Gastrocnemius medialis (tissue), 4 donors: ENCODE measurements around the gene IL20RB. TPM values are rescaled to one million over a fixed set of nuclear protein-coding genes. Genes with fewer than 3 reads are reported as not detected.
A peak's percentile ranks its signal among the peaks of the same experiment; 100 is the strongest.

Experiments
- ATAC-seq, 2 donors: fragments of 150-250 bp; one replicate each; pipeline ENCODE4 v1.9.1; 2016
- DNase-seq, 2 donors: peaks; one replicate each; pipeline ENCODE4 v3.0.0-alpha.2; 2019
- H3K27ac ChIP-seq, 4 donors: fragments of 200-600 bp; sonication (generic); 1 replicate in 1 of 4; 2 replicates in 3 of 4; pipeline ENCODE4 v1.5.1; 2016 to 2018; ENCODE audit warnings: mild to moderate bottlenecking in 2 of 4, moderate library complexity in 1 of 4
- H3K27me3 ChIP-seq, 3 donors: fragments of 200-600 bp; sonication (generic) in 2 of 3; 1 replicate in 1 of 3; 2 replicates in 2 of 3; pipeline versions ENCODE4 v1.5.1 to v1.6.0; 2016 to 2019; ENCODE audit warnings: mild to moderate bottlenecking in 1 of 3, moderate library complexity in 1 of 3
- H3K36me3 ChIP-seq, 2 donors: fragments of 200-600 bp; sonication (generic) in 1 of 2; one replicate each; pipeline ENCODE4 v1.5.1; 2017 to 2018
- H3K4me1 ChIP-seq, 2 donors: fragments of 200-600 bp; sonication (generic) in 1 of 2; one replicate each; pipeline ENCODE4 v1.5.1; 2016 to 2017; ENCODE audit warnings: mild to moderate bottlenecking in 2 of 2
- H3K4me3 ChIP-seq, 4 donors: fragments of 200-600 bp; sonication (generic) in 3 of 4; 1 replicate in 1 of 4; 2 replicates in 3 of 4; pipeline ENCODE4 v1.5.1; 2016 to 2019; ENCODE audit warnings: mild to moderate bottlenecking in 2 of 4
- H3K9me3 ChIP-seq, 3 donors: fragments of 200-600 bp; sonication (generic) in 2 of 3; 1 replicate in 1 of 3; 2 replicates in 2 of 3; pipeline ENCODE4 v1.5.1; 2016 to 2019
- CTCF ChIP-seq, 5 experiments: fragments of 450-650 bp in 3 of 5; fragments of 200-600 bp in 2 of 5; sonication (generic) in 2 of 5; IDR thresholded peaks in 4 of 5; conservative IDR thresholded peaks in 1 of 5; 1 replicate in 4 of 5; 2 replicates in 1 of 5; pipeline ENCODE4 v1.5.1; 2016 to 2019; ENCODE audit warnings: antibody characterized with exemption in 5 of 5, mild to moderate bottlenecking in 3 of 5, moderate library complexity in 3 of 5
- POLR2A ChIP-seq, 2 donors: fragments of 450-650 bp; IDR thresholded peaks; one replicate each; pipeline ENCODE4 v1.6.1; 2017; ENCODE audit warnings: antibody characterized with exemption in 2 of 2, mild to moderate bottlenecking in 2 of 2, moderate library complexity in 2 of 2
- in situ Hi-C, 4 donors: fragments of 200-750 bp; cut with MboI; loops; one replicate each; pipeline versions ENCODE4 v1.15.0 to v1.8.0; 2017; ENCODE audit warnings: low sequenced_read_pairs in 4 of 4
- intact Hi-C: fragments of 100-400 bp; cut with DNase I; formaldehyde crosslinking; loops from one replicate; pipeline ENCODE4 v1.15.1; 2023; ENCODE audit warnings: low total_unique reads
- total RNA-seq, 4 donors: library from RNA; depleted of rRNA; stranded (reverse); fragments of >200 nt; gene quantifications; one replicate each; pipeline versions ENCODE4 v1.1.0 to v1.2.3, GENCODE V29; 2016

IL20RB gene
- total RNA-seq, 4 donors from 2014 or later, result 0.38 to 0.63 (median 0.52) TPM

DNA sequence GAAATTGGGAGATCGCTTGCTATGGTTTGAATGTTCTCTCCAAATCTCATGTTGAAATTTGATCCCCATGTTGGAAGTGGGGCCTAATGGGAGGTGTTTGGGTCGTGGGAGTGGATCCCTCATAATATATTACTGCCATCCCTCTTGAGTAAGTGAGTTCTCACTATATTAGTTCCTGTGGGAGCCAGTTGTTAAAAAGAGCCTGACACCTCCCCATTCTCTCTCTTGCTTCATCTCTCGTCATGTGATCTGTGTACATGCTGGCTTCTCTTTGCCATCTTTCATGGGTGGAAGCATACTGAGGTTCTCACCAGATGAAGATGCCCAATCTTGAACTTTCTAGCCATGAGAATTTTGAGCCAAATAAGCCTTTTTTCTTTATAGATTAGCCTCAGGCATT lies 43.0 kb upstream of the IL20RB start:
- DNase-seq (no peak), ATAC-seq (no peak)
- Histone ChIP-seq H3K4me3 (no peak overlapping the region), H3K27me3 (no peaks in the 10 kb centered on the region), H3K27ac (no peak overlapping the region), H3K4me1 (peaks cover 33 to 34% of the 10 kb centered on the region in 2 donors), H3K9me3 (no peaks in the 10 kb centered on the region), H3K36me3 (no peaks in the 10 kb centered on the region)
- in situ Hi-C loops (loop anchor here in 1 of 4 donors (5.0 kb wide), 1 partner anchor 67 kb away; no protein-coding TSS in a partner anchor), intact Hi-C loops (no loop called here)
- TF ChIP-seq POLR2A (IDR thresholded peaks at IDR 0.05) (no peak), CTCF (IDR thresholded peaks at IDR 0.05 in 4 of 5, conservative IDR thresholded peaks at IDR 0.05 in 1 of 5) (no peak)

- peaks cover 28 to 33% of the 10 kb centered on the region in 2 donors for H3K4me1 ChIP-seq
- no peaks in the 10 kb centered on the region for H3K27me3 ChIP-seq
- intact Hi-C loops, result no loop called here
- in situ Hi-C loops, result loop anchor here in 1 of 4 donors (5.0 kb wide), 1 partner anchor 69 kb away; no protein-coding TSS in a partner anchor
- peak overlapping the region in 1 of 4 donors; percentile 59 for H3K27ac ChIP-seq
- TF ChIP-seq POLR2A (IDR thresholded peaks at IDR 0.05), result no peak
- no peak for TF ChIP-seq CTCF (IDR thresholded peaks at IDR 0.05 in 4 of 5, conservative IDR thresholded peaks at IDR 0.05 in 1 of 5)
- H3K36me3 ChIP-seq, result no peaks in the 10 kb centered on the region
- H3K4me3 ChIP-seq, result no peak overlapping the region
- ATAC-seq (no peak), DNase-seq (no peak)
- H3K9me3 ChIP-seq, result no peaks in the 10 kb centered on the region
Observed at GRCh38 chr3:136916223-136916622, 41.6 kb upstream of the IL20RB start.

DNA sequence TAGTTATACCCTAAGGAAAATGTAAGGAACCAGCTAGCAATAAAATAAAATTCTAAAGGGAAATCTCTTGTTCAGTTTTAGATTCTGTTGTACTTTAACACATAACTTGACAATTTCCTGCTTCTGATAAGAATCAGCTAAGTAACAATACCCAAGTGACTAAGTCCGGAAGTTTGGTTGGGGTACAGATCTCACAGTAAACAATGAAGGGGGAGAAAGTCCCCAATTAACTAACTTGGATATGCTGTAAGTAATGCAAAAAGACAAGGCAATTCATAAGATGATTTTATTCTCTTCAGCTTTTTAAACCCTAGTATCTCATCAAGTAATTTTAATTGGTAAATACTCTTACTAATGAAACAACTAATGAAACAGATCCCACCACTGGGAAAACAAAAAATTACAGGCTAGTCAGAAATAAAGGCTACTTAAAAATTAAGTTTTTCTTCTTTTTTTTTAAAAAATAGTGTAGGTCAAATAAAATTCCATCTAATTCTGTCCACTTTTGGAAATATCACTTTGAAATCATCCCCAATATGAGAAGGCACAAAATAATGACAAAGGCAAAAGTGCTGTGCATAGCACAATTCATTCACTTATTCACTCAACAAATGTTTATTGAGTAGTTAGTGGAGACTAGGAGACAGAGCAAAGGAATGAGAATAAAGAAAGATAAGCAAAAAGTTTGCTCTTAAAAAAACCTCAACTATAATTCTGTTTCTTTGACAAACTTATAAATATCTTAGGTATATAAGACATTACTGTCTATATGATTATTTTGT lies 37.8 kb upstream of the IL20RB start:
- ATAC-seq, result peak in 1 of 2 donors; percentile 63
- no peak for DNase-seq
- Histone ChIP-seq H3K4me3 (no peak overlapping the region), H3K36me3 (no peaks in the 10 kb centered on the region), H3K27ac (peak overlapping the region in 3 of 4 donors; percentile 45 to 59 (median 54)), H3K9me3 (no peaks in the 10 kb centered on the region), H3K4me1 (peaks cover 35 to 44% of the 10 kb centered on the region in 2 donors), H3K27me3 (no peaks in the 10 kb centered on the region)
- no peak for TF ChIP-seq CTCF (IDR thresholded peaks at IDR 0.05 in 4 of 5, conservative IDR thresholded peaks at IDR 0.05 in 1 of 5)
- no peak for TF ChIP-seq POLR2A (IDR thresholded peaks at IDR 0.05)
- intact Hi-C loops, result no loop called here
- in situ Hi-C loops, result loop anchor here in 1 of 4 donors (5.0 kb wide), 1 partner anchor 73 kb away; no protein-coding TSS in a partner anchor

- intact Hi-C loops (no loop called here), in situ Hi-C loops (no loop called here)
- no peak for TF ChIP-seq CTCF (IDR thresholded peaks at IDR 0.05 in 4 of 5, conservative IDR thresholded peaks at IDR 0.05 in 1 of 5)
- no peak for TF ChIP-seq POLR2A (IDR thresholded peaks at IDR 0.05)
- no peaks in the 10 kb centered on the region for H3K36me3 ChIP-seq
- no peaks in the 10 kb centered on the region for H3K9me3 ChIP-seq
- H3K4me1 ChIP-seq, result peaks cover 42 to 52% of the 10 kb centered on the region in 2 donors
- no peak overlapping the region for H3K4me3 ChIP-seq
- no peak for ATAC-seq
- no peak for DNase-seq
- no peaks in the 10 kb centered on the region for H3K27me3 ChIP-seq
- H3K27ac ChIP-seq, result peak overlapping the region in 2 of 4 donors; percentile 2 to 6
Observed at GRCh38 chr3:136920904-136921611, 36.7 kb upstream of the IL20RB start.
